Activated naive CD4-positive, alpha-beta T cell treated with anti-CD3 and anti-CD28 coated beads, Interleukin-2, amount 50 U/mL, for 72 hours (primary cell): Measurements from ENCODE around the gene IYD. TPM values are rescaled to one million over a fixed set of nuclear protein-coding genes. Genes with fewer than 3 reads are reported as not detected.
"Not testable (repeated sequence)": the region's sequence is repeated elsewhere in the genome, so short reads cannot be mapped to it uniquely, and the experiment has no call there.

ENCODE experiments used
- ATAC-seq, 2 donors: fragments of 150-1000 bp; cut with Tn5 transposase; 2 replicates each; pipeline ENCODE4 v1.10.0; 2021; ENCODE audit warnings: mild to moderate bottlenecking in 2 of 2, moderate library complexity in 2 of 2
- DNase-seq, 2 donors: peaks; one replicate each; pipeline ENCODE4 v3.0.0; 2021 to 2022; ENCODE audit warnings: low spot score in 2 of 2
- H3K27ac Mint-ChIP-seq, 2 donors: one replicate each; pipeline ENCODE4 v1.8.0; 2022; ENCODE audit warnings: mild to moderate bottlenecking in 2 of 2, mixed read lengths in 2 of 2
- H3K36me3 Mint-ChIP-seq, 2 donors: one replicate each; pipeline ENCODE4 v1.8.0; 2022; ENCODE audit warnings: mixed read lengths in 2 of 2
- H3K9me3 Mint-ChIP-seq, 2 donors: one replicate each; pipeline ENCODE4 v1.8.0; 2022; ENCODE audit warnings: mixed read lengths in 2 of 2
- total RNA-seq, 2 donors: library from RNA; stranded (reverse); gene quantifications; one replicate each; pipeline ENCODE4 v1.2.3, GENCODE V29; 2022

Gene IYD
- total RNA-seq, 2 donors from 2014 or later: not detected

- DNase-seq: no peak
- H3K36me3 Mint-ChIP-seq: peaks cover 0 to 4% of the 10 kb centered on the region in 2 donors
- no peak overlapping the region for H3K27ac Mint-ChIP-seq
- ATAC-seq: no peak
- H3K9me3 Mint-ChIP-seq: peaks cover 3 to 11% of the 10 kb centered on the region in 2 donors
These were observed 74.8 kb downstream of the IYD start for GRCh38 chr6:150443621-150444020.

- no peak for ATAC-seq
- H3K27ac Mint-ChIP-seq: no peak overlapping the region
- DNase-seq: no peak
- peaks cover 3 to 11% of the 10 kb centered on the region in 2 donors for H3K9me3 Mint-ChIP-seq
- H3K36me3 Mint-ChIP-seq: peaks cover 0 to 4% of the 10 kb centered on the region in 2 donors
These were observed 75.5 kb downstream of the IYD start for GRCh38 chr6:150444308-150444707.

- DNase-seq (no peak), ATAC-seq (no peak)
- no peaks in the 10 kb centered on the region for H3K9me3 Mint-ChIP-seq
- H3K27ac Mint-ChIP-seq: no peak overlapping the region
- H3K36me3 Mint-ChIP-seq: no peaks in the 10 kb centered on the region
These were observed 76.7 kb downstream of the IYD start for GRCh38 chr6:150445486-150445885.

- Mint-ChIP-seq H3K9me3 (no peaks in the 10 kb centered on the region), H3K36me3 (no peaks in the 10 kb centered on the region), H3K27ac (no peak overlapping the region)
- no peak for DNase-seq
- ATAC-seq: no peak
These were observed 79.4 kb downstream of the IYD start for GRCh38 chr6:150448221-150448620.

- not testable (repeated sequence) for ATAC-seq, DNase-seq, H3K36me3 Mint-ChIP-seq, H3K27ac Mint-ChIP-seq, H3K9me3 Mint-ChIP-seq
These were observed 80.2 kb downstream of the IYD start for GRCh38 chr6:150449055-150449454.

- ATAC-seq: no peak
- Mint-ChIP-seq H3K36me3 (no peaks in the 10 kb centered on the region), H3K27ac (no peak overlapping the region)
These were observed 82.1 kb downstream of the IYD start for GRCh38 chr6:150450918-150451317.

GRCh38 chr6:150451807-150452427, 83.1 kb downstream of the IYD start:
- no peak for ATAC-seq
- H3K36me3 Mint-ChIP-seq: no peaks in the 10 kb centered on the region

More at GRCh38 chr6:150450918-150451317, 82.1 kb downstream of the IYD start:
- H3K9me3 Mint-ChIP-seq: no peaks in the 10 kb centered on the region
- no peak for DNase-seq

GRCh38 chr6:150452428-150453243, 83.8 kb downstream of the IYD start:
- ATAC-seq: no peak
- Mint-ChIP-seq H3K27ac (no peak overlapping the region), H3K36me3 (no peaks in the 10 kb centered on the region), H3K9me3 (no peaks in the 10 kb centered on the region)
- DNase-seq: no peak

More at GRCh38 chr6:150451807-150452427, 83.1 kb downstream of the IYD start:
- Mint-ChIP-seq H3K9me3 (no peaks in the 10 kb centered on the region), H3K27ac (no peak overlapping the region)
- DNase-seq: no peak

GRCh38 chr6:150453357-150453756, 84.5 kb downstream of the IYD start:
- ATAC-seq: no peak
- Mint-ChIP-seq H3K36me3 (no peaks in the 10 kb centered on the region), H3K27ac (no peak overlapping the region), H3K9me3 (no peaks in the 10 kb centered on the region)
- no peak for DNase-seq

Other genes starting within 250 kb of the IYD start
- gene PPP1R14C, start 226.0 kb upstream of the IYD start, total RNA-seq: under 1 TPM in 1 of 2 donors, not detected in 1; 0.16 TPM
- gene PLEKHG1, start 230.9 kb downstream of the IYD start, total RNA-seq: 1 to 10 TPM; 2.1 to 3.0 TPM